ENCODE data around the gene GHR.
"Not testable (repeated sequence)": the region's sequence is repeated elsewhere in the genome, so short reads cannot be mapped to it uniquely, and the experiment has no call there.

GHR gene

GRCh38 chr5:42645138-42645537 lies 221.9 kb downstream of the GHR start:
- no peak for DNase-seq (ENCODE audit: low spot score)

DNA sequence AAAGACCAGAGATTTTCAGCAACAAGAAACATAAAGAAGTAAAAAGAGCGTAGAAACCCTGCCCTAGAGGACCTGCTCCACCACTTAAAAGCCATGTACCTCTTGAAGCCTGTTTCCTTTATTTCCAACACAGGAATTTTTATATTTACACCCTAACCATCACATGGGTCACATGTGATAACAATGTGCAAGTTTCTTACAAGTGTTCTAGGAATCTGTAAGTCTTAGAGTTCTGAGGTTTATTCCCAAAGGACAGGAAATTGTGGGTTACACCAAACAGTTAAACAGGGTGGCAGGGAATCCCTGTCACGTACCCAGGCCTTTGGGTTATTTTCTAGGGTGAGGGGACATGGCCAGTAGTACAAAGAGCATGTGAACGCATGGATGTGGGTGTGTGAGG lies 224.8 kb downstream of the GHR start:
- DNase-seq (ENCODE audit: low spot score), result no peak

- DNase-seq (ENCODE audit: low spot score), result no peak
Measured at GRCh38 chr5:42648915-42649314, 225.7 kb downstream of the GHR start.

- DNase-seq (ENCODE audit: low spot score), result no peak
Measured at GRCh38 chr5:42650084-42650483, 226.8 kb downstream of the GHR start.

- no peak for DNase-seq (ENCODE audit: low spot score)
Measured at GRCh38 chr5:42653705-42654104, 230.5 kb downstream of the GHR start.

DNA sequence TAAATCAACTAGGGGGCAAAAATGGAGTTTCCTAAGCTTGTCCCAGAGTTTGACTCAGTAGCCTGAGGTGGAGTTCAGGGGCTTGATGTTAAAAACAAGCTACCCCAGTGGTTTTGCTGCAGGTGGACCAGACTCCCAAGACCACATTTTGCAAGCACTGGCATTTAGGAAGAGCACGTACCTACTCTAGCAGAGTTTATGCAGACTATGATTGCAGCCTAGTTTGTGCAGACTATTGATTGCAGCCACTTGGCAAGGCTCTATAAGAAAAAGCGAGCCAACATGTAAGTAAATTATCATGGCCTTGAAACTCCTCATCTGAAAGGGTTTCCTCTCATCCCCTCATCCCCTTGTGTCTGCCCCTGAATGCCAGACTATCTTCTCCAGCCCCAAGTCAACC lies 231.4 kb downstream of the GHR start:
- no peak for DNase-seq (ENCODE audit: low spot score)

DNA sequence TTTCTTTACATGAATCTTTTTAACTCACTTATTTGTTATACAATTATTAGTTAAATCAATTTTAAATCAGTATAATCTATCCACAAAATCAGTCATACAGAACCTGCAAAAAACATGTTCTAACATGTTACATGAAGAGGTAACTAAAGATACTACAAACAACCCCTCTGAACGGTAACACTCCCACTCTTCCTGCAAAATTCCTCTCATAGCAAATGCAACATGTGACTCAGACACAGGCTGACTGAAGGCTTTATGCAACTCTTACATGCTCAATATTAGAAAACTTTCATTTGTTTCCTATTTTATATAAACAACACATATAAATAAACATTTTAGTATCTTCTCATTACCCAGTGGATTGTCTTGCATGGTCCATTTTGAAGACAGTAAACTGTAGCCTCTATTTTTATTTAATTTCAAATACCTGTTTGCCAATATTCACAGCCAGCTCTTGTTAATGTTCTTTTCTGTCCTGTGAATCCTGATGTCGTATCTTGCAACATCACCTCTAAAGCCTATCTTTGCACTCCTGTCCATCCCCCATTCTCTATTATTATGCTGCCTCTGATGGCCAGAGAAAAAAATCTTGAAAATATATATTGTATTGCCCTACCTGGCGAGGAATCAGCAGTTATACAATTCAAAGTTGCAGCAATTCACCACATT lies 232.9 kb downstream of the GHR start:
- no peak for DNase-seq (ENCODE audit: low spot score)

GRCh38 chr5:42656651-42657015 lies 233.4 kb downstream of the GHR start:
- DNase-seq (ENCODE audit: low spot score), result no peak

GRCh38 chr5:42659869-42660268 lies 236.6 kb downstream of the GHR start:
- not testable (repeated sequence) for DNase-seq (ENCODE audit: low spot score)

- no peak for DNase-seq (ENCODE audit: low spot score)
Measured at GRCh38 chr5:42665857-42666256, 242.6 kb downstream of the GHR start.

DNA sequence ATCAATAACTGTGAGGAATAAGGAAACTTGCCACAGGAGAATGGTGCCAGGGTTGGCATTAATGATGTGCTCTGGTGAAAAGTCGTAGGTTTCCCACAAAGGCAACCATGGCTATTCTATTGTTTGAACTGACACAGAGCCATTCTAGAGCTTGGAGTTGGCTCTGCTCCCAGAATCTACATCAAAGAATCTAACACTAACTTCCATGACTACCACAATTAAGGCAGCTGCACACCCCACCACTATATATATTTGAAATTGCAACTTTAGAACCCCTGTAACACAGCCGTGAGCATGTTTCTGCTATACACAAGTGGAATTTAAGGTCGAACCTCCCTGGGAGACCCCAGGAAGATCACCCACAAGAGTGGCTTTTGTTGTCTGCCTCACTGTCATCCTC lies 243.6 kb downstream of the GHR start:
- DNase-seq (ENCODE audit: low spot score), result no peak

- DNase-seq (ENCODE audit: low spot score), result no peak
Measured at GRCh38 chr5:42668254-42668653, 245.0 kb downstream of the GHR start.

DNA sequence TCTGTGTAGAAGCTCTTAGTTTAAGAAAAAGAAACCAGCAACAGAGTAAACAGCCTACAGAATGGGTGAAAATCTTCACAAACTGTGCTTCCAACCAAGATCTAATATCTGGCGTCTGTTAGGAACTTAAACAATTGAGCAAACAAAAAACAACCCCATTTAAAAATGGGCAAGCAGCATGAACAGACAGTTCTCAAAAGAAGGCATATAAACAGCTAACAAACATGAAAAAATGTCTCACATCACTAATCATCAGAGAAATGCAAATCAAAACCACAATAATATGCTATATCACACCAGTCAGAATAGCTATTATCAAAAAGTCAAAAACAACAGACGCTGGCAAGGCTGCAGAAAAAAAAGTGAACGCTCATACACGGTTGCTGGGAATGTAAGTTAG lies 249.7 kb downstream of the GHR start:
- no peak for DNase-seq (ENCODE audit: low spot score)

- DNase-seq (ENCODE audit: low spot score), result no peak
Measured at GRCh38 chr5:42675602-42676001, 252.4 kb downstream of the GHR start.

- no peak for DNase-seq (ENCODE audit: low spot score)
Measured at GRCh38 chr5:42676362-42676761, 253.1 kb downstream of the GHR start.

DNA sequence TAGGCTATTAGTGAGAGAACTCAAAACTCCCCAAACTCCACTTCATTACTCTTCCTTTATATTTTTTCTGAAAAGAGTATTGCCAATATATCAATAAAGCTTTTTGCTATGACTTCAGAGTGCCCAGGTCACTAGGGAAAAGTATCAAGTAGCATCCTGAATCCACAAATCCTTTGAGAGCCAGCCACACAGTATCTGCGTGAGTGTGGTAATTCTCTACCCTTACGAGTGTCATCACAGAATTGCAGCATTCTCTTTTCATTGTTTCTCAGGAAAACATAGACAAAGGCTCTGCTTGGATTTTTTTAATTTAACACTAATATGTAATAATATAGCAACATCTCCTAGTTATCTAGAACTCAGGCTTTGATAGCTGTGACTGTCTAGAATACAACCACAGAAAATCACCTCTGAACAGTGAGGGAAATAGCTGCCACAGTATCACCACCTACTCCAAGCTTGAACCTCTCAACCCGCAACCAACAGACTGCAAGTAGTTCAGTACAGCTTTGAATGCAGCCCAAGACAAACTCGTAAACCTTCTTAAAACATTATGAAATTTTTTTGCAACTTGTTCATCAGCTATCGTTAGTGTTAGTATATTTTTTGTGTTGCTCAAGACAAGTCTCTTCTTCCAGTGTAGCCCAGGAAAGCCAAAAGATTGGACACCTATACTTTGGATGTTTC lies 254.1 kb downstream of the GHR start:
- no peak for DNase-seq (ENCODE audit: low spot score)

- peak; percentile 37 for DNase-seq (ENCODE audit: low spot score)
Measured at GRCh38 chr5:42680046-42680445, 256.8 kb downstream of the GHR start.

DNA sequence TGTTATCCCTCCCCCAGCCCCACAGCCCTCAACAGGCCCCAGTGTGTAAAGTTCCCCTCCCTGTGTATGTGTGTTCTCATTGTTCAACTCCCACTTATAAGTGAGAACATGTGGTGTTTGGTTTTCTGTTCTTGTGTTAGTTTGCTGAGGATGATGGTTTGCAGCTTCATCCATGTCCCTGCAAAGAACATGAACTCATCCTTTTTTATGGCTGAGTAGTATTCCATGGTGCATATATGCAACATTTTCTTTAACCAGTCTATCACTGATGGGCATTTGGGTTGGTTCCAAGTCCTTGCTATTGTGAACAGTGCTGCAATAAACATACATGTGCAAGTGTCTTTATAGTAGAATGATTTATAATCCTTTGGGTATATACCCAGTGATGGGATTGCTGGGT lies 261.8 kb downstream of the GHR start:
- not testable (repeated sequence) for DNase-seq (ENCODE audit: low spot score)

DNA sequence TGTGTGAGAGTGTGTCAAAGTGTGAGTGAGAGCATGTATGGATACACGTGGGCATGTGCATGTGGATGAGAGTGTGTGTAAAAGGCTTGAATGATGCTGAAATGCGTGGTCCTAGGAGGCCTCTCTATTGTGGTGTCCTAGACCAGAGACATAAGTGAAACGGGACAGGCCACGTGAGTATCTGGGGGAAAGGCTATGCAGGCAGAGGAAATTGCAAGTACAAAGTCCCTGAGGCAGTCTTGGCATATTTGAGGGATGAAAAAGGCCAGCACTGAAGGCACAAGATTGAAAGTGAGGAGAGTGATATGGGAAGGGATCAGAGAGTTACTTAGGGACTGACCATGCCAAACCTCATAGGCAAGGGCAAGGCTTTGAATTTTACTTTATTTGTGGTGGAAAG lies 266.2 kb downstream of the GHR start:
- DNase-seq (ENCODE audit: low spot score), result no peak

GRCh38 chr5:42691413-42691937 lies 268.2 kb downstream of the GHR start:
- DNase-seq (ENCODE audit: low spot score), result peak; percentile 2

DNA sequence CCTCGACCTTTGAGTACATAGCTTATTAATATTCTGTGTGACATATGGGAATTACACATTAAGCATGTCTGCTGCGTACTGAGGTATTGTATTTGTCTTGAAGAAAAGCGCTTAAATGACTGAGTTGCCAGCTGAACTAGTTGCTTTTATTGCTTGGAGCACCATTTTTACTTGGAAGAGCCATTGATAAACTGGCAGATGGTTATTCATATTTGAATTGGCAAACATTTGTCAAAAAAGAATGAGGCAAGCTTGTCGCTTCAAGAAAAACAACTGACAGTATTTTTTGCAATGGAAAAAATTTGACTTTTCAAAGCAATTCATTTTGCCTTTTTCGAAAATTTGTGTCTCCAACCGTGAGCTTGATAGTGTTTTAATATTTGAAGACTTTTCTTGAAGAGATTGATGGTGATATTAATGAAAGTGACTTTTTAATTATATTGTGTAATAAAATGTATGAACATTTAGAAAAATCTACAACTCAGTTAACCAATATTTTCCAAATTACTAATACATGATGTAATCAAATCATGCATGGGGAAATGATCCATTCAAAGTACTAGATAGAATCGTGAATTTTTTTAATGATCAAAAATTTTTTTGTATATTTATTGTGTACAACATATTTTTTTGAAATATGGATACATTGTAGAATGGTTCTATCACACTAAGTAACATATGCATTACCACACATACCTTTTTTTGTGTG lies 278.3 kb downstream of the GHR start:
- no peak for DNase-seq (ENCODE audit: low spot score)

- no peak for DNase-seq (ENCODE audit: low spot score)
Measured at GRCh38 chr5:42703238-42703637, 280.0 kb downstream of the GHR start.

DNA sequence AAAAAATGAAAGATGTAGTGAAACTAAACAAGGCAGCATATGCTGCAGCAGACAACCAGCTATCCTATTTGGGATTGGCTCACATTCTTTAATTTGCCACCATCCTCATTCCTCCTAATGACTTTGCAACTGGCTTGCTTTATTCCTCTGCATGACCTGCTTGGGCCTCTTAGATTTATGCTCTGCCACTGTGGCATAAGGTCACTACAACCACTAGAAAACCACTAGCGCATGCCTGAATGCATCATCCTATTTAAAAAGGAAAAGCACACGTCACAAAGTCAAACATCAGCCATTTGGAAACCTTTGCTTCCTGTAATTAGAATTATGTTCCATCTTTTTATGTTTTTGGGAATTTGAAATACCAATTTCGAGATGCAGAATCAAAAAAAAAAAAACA lies 292.5 kb downstream of the GHR start:
- peak; percentile 36 for DNase-seq (ENCODE audit: low spot score)
